ENCODE results near the gene PUSL1.

GRCh38 chr1:1324524-1325287 is 16.3 kb downstream of the PUSL1 start, which contains the start of the genes CPTP and INTS11:
- TF ChIP-seq CTCF (conservative IDR thresholded peaks at IDR 0.05; ENCODE audit: low read depth, low read length) = no peak
- no peak for TF ChIP-seq EZH2 (IDR thresholded peaks at IDR 0.05; ENCODE audit: borderline replicate concordance, low read depth, low read length, poor library complexity, severe bottlenecking)
